ENCODE measurements around the gene RNPEPL1. TPM values are rescaled to one million over a fixed set of nuclear protein-coding genes. Genes with fewer than 3 reads are reported as not detected.
"Not testable (repeated sequence)": the region's sequence is repeated elsewhere in the genome, so short reads cannot be mapped to it uniquely, and the experiment has no call there.

The RNPEPL1 gene
- total RNA-seq, 2 donors from 2014 or later = 74.0 to 77.3 TPM

- no peaks in the 10 kb centered on the region for H3K27me3 Mint-ChIP-seq (ENCODE audit: low read depth)
- H3K9me3 Mint-ChIP-seq = no peaks in the 10 kb centered on the region
- H3K36me3 Mint-ChIP-seq (ENCODE audit: insufficient read depth in 2 of 2) = no peaks in the 10 kb centered on the region
- no peak for ATAC-seq (replicated peaks in 1 of 2)
- no peak for DNase-seq
- no peak overlapping the region for H3K4me3 Mint-ChIP-seq
- peak overlapping the region; percentile 59 for H3K27ac Mint-ChIP-seq
- no peaks in the 10 kb centered on the region for H3K4me1 Mint-ChIP-seq (ENCODE audit: low read depth)
Measured at GRCh38 chr2:240604939-240605716, 36.8 kb downstream of the RNPEPL1 start.

- H3K27ac Mint-ChIP-seq = no peak overlapping the region
- ATAC-seq (replicated peaks in 1 of 2) (no peak), DNase-seq (no peak)
- H3K36me3 Mint-ChIP-seq (ENCODE audit: insufficient read depth in 2 of 2) = no peaks in the 10 kb centered on the region
- no peaks in the 10 kb centered on the region for H3K27me3 Mint-ChIP-seq (ENCODE audit: low read depth)
- no peaks in the 10 kb centered on the region for H3K9me3 Mint-ChIP-seq
- no peak overlapping the region for H3K4me3 Mint-ChIP-seq
- H3K4me1 Mint-ChIP-seq (ENCODE audit: low read depth) = no peaks in the 10 kb centered on the region
Measured at GRCh38 chr2:240605867-240606743, 37.8 kb downstream of the RNPEPL1 start.

DNA sequence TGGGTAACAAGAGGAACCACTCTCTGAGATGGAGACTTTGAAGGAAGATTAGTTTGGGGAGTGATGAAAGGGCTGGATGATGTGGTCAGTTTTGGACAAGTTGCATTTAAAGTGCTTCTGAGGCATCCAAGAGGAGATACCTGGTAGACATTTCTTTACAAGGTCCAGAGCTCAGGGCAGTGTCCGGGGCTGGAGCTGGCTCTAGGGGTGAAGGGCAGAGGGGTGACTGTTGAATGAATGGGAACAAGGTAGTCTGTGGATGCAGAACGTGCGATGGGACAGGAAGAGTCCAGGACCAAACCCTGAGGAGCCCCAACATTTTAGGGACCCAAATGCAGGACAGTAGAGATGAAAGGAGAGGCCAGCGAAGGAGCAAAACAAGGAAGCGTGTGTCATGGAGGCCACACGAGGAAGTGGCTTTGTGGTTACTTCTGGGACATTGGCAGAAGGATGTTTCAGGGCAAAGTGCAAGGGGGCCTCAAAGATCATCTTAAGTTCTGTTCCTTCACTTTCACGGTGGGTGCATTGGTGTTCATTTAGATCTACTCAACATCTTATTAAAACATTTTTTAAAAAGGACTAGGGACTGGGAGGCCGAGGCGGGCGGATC is 43.4 kb downstream of the RNPEPL1 start:
- H3K4me3 Mint-ChIP-seq = peak overlapping the region; percentile 67 to 72
- no peaks in the 10 kb centered on the region for H3K4me1 Mint-ChIP-seq (ENCODE audit: low read depth)
- ATAC-seq (replicated peaks in 1 of 2) (peak; percentile 47 to 67), DNase-seq (peak; percentile 31 to 44)
- peak overlapping the region; percentile 67 for H3K27ac Mint-ChIP-seq
- H3K9me3 Mint-ChIP-seq = peaks cover 0 to under 1% of the 10 kb centered on the region in 2 donors
- peaks cover 3 to 11% of the 10 kb centered on the region in 2 donors for H3K36me3 Mint-ChIP-seq (ENCODE audit: insufficient read depth in 2 of 2)
- no peaks in the 10 kb centered on the region for H3K27me3 Mint-ChIP-seq (ENCODE audit: low read depth)

DNA sequence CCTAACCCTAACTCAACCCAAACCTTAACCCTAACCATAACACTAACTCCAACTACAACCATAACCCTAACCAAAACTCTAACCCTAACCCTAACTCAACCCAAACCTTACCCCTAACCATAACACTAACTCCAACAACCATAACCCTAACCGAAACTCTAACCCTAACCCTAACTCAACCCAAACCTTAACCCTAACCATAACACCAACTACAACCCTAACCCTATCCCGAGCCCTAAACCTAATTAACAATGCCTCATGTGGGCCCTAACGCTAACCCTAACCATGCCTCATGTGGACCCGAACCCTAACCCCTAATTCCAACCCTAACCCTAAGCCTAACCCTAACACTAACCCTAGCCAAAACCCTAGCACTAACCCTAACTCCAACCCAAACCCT is 45.5 kb downstream of the RNPEPL1 start:
- peaks cover 2% of the 10 kb centered on the region for H3K4me1 Mint-ChIP-seq (ENCODE audit: low read depth)
- peaks cover 2 to 4% of the 10 kb centered on the region in 2 donors for H3K9me3 Mint-ChIP-seq
- DNase-seq = no peak
- no peak for ATAC-seq (replicated peaks in 1 of 2)
- H3K36me3 Mint-ChIP-seq (ENCODE audit: insufficient read depth in 2 of 2) = peaks cover 7 to 16% of the 10 kb centered on the region in 2 donors
- no peak overlapping the region for H3K4me3 Mint-ChIP-seq
- no peak overlapping the region for H3K27ac Mint-ChIP-seq
- H3K27me3 Mint-ChIP-seq (ENCODE audit: low read depth) = no peaks in the 10 kb centered on the region

- no peak for DNase-seq
- Mint-ChIP-seq H3K36me3 (ENCODE audit: insufficient read depth in 2 of 2) (peaks cover 7 to 17% of the 10 kb centered on the region in 2 donors), H3K27me3 (ENCODE audit: low read depth) (no peaks in the 10 kb centered on the region), H3K9me3 (peaks cover 2 to 4% of the 10 kb centered on the region in 2 donors), H3K27ac (no peak overlapping the region), H3K4me1 (ENCODE audit: low read depth) (peaks cover 8% of the 10 kb centered on the region), H3K4me3 (no peak overlapping the region)
- ATAC-seq (replicated peaks in 1 of 2) = no peak
Measured at GRCh38 chr2:240614391-240614790, 46.1 kb downstream of the RNPEPL1 start.

DNA sequence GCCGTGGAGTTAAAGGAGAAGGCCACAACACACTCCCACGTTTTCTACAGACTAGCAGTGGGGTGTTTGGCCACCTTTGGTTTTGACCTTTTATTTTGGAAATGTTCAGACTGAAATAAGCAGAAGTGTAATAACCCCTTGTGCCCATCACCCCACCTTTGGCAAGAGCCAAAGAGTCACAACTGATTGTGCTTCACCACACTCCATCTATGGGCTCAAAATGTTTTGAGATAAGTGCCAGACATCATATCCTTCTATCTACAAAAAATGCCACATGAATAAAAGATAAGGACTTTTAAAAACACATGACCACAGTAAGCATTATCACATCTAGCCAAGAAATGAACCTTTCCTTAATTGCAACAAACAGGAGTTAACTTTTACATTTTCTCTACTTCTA is 47.1 kb downstream of the RNPEPL1 start:
- Mint-ChIP-seq H3K4me3 (no peak overlapping the region), H3K27me3 (ENCODE audit: low read depth) (no peaks in the 10 kb centered on the region), H3K4me1 (ENCODE audit: low read depth) (peaks cover 15% of the 10 kb centered on the region), H3K27ac (no peak overlapping the region), H3K36me3 (ENCODE audit: insufficient read depth in 2 of 2) (peaks cover 7 to 17% of the 10 kb centered on the region in 2 donors), H3K9me3 (peaks cover 2 to 4% of the 10 kb centered on the region in 2 donors)
- ATAC-seq (replicated peaks in 1 of 2) (no peak), DNase-seq (no peak)

GRCh38 chr2:240615820-240616547 is 47.7 kb downstream of the RNPEPL1 start:
- H3K9me3 Mint-ChIP-seq = peaks cover 2 to 4% of the 10 kb centered on the region in 2 donors
- ATAC-seq (replicated peaks in 1 of 2) = no peak
- H3K36me3 Mint-ChIP-seq (ENCODE audit: insufficient read depth in 2 of 2) = peaks cover 7 to 17% of the 10 kb centered on the region in 2 donors
- H3K4me3 Mint-ChIP-seq = no peak overlapping the region
- no peak overlapping the region for H3K27ac Mint-ChIP-seq
- H3K4me1 Mint-ChIP-seq (ENCODE audit: low read depth) = peaks cover 20% of the 10 kb centered on the region
- no peaks in the 10 kb centered on the region for H3K27me3 Mint-ChIP-seq (ENCODE audit: low read depth)
- DNase-seq = no peak

GRCh38 chr2:240616860-240617666 is 48.8 kb downstream of the RNPEPL1 start:
- not testable (repeated sequence) for DNase-seq; H3K9me3 Mint-ChIP-seq; H3K27ac Mint-ChIP-seq; H3K4me3 Mint-ChIP-seq; H3K27me3 Mint-ChIP-seq (ENCODE audit: low read depth)
- H3K36me3 Mint-ChIP-seq (ENCODE audit: insufficient read depth in 2 of 2) = peaks cover 3 to 12% of the 10 kb centered on the region in 2 donors
- peak in 1 of 2 donors; percentile 1 for ATAC-seq (replicated peaks in 1 of 2)
- peaks cover 31% of the 10 kb centered on the region for H3K4me1 Mint-ChIP-seq (ENCODE audit: low read depth)

DNA sequence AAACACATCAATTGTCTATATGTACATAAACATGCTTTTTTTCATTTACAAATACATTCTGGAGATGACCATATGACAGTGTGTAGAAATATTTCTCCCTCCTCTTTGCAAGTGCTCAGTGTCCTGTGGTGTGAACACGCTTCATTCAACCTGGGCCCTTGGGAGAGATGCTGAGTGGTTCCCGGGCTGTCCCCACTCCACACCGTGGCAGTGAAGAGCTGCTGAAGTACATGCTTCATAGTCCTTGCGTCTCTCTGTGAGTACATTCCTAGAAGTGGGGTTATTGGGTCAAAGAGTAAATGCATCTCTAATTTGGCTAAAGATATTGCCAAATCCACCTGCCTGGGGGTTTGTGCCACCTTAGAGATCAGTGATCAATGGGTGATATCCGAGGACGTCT is 50.5 kb downstream of the RNPEPL1 start:
- H3K27ac Mint-ChIP-seq = no peak overlapping the region
- H3K4me1 Mint-ChIP-seq (ENCODE audit: low read depth) = peaks cover 44% of the 10 kb centered on the region
- no peak overlapping the region for H3K4me3 Mint-ChIP-seq
- no peaks in the 10 kb centered on the region for H3K27me3 Mint-ChIP-seq (ENCODE audit: low read depth)
- peaks cover 2 to 4% of the 10 kb centered on the region in 2 donors for H3K9me3 Mint-ChIP-seq
- DNase-seq = no peak
- H3K36me3 Mint-ChIP-seq (ENCODE audit: insufficient read depth in 2 of 2) = peaks cover 3 to 11% of the 10 kb centered on the region in 2 donors
- ATAC-seq (replicated peaks in 1 of 2) = no peak

- Mint-ChIP-seq H3K36me3 (ENCODE audit: insufficient read depth in 2 of 2) (peaks cover 3 to 11% of the 10 kb centered on the region in 2 donors), H3K4me1 (ENCODE audit: low read depth) (peaks cover 52% of the 10 kb centered on the region), H3K27ac (no peak overlapping the region), H3K27me3 (ENCODE audit: low read depth) (no peaks in the 10 kb centered on the region), H3K9me3 (peaks cover 2 to 4% of the 10 kb centered on the region in 2 donors), H3K4me3 (peak overlapping the region; percentile 25 to 68)
- no peak for ATAC-seq (replicated peaks in 1 of 2)
- no peak for DNase-seq
Measured at GRCh38 chr2:240619506-240620148, 51.3 kb downstream of the RNPEPL1 start.

- ATAC-seq (replicated peaks in 1 of 2) (no peak), DNase-seq (no peak)
- peaks cover 58% of the 10 kb centered on the region for H3K4me1 Mint-ChIP-seq (ENCODE audit: low read depth)
- peaks cover 3 to 11% of the 10 kb centered on the region in 2 donors for H3K36me3 Mint-ChIP-seq (ENCODE audit: insufficient read depth in 2 of 2)
- no peak overlapping the region for H3K4me3 Mint-ChIP-seq
- no peaks in the 10 kb centered on the region for H3K27me3 Mint-ChIP-seq (ENCODE audit: low read depth)
- peaks cover 2 to 4% of the 10 kb centered on the region in 2 donors for H3K9me3 Mint-ChIP-seq
- H3K27ac Mint-ChIP-seq = no peak overlapping the region
Measured at GRCh38 chr2:240620149-240620731, 52.0 kb downstream of the RNPEPL1 start.
